Thyroid gland (tissue), 4 donors: ENCODE measurements around the gene USP37. TPM values are rescaled to one million over a fixed set of nuclear protein-coding genes. Genes with fewer than 3 reads are reported as not detected.
"Not testable (repeated sequence)": the region's sequence is repeated elsewhere in the genome, so short reads cannot be mapped to it uniquely, and the experiment has no call there.

Source experiments
- DNase-seq, 2 donors: peaks; one replicate each; pipeline ENCODE4 v3.0.0-alpha.2; 2019
- H3K27ac ChIP-seq, 3 donors: fragments of 200-600 bp; sonication (generic); 1 replicate in 2 of 3; 2 replicates in 1 of 3; pipeline ENCODE4 v1.5.1; 2016 to 2019; ENCODE audit warnings: mild to moderate bottlenecking in 1 of 3, moderate library complexity in 1 of 3
- H3K27me3 ChIP-seq: fragments of 200-600 bp; sonication (generic); one replicate; pipeline ENCODE4 v1.5.1; 2019
- H3K36me3 ChIP-seq, 2 donors: fragments of 200-600 bp; sonication (generic); one replicate each; pipeline ENCODE4 v1.5.1; 2016 to 2019
- H3K4me1 ChIP-seq, 2 donors: fragments of 200-600 bp; sonication (generic); one replicate each; pipeline ENCODE4 v1.5.1; 2017 to 2019
- H3K4me3 ChIP-seq, 3 donors: fragments of 200-600 bp; sonication (generic); replicated peaks in 1 of 3; 1 replicate in 2 of 3; 2 replicates in 1 of 3; pipeline ENCODE4 v1.5.1; 2016; ENCODE audit warnings: mild to moderate bottlenecking in 1 of 3
- H3K9me3 ChIP-seq: fragments of 200-600 bp; sonication (generic); one replicate; pipeline ENCODE4 v1.5.1; 2017
- POLR2A ChIP-seq, 2 donors: fragments of 450-650 bp; IDR thresholded peaks; one replicate each; pipeline ENCODE4 v1.6.1; 2017; ENCODE audit warnings: antibody characterized with exemption in 2 of 2, mild to moderate bottlenecking in 2 of 2, moderate library complexity in 1 of 2
- WGBS, 2 donors: methylation state at CpG; one replicate each; pipeline ENCODE4 v1.1.5; 2017; 5-methylcytosine and 5-hydroxymethylcytosine counted together
- intact Hi-C: fragments of 100-400 bp; cut with DNase I; formaldehyde crosslinking; loops from one replicate; pipeline ENCODE4 v1.15.1; 2023
- total RNA-seq, 4 donors: library from RNA; depleted of rRNA; stranded (reverse); fragments of >200 nt; gene quantifications; one replicate each; pipeline ENCODE4 v1.2.3, GENCODE V29; 2016
- TF ChIP-seq, protein P1 (sequence below), 6 experiments: fragments of 200-600 bp in 3 of 6; fragments of 450-650 bp in 3 of 6; sonication (generic) in 3 of 6; IDR thresholded peaks; one replicate each; pipeline ENCODE4 v1.5.1; 2016 to 2019; ENCODE audit warnings: antibody characterized with exemption in 6 of 6, mild to moderate bottlenecking in 2 of 6, inconsistent platforms in 1 of 6, moderate library complexity in 1 of 6

USP37 gene
- total RNA-seq, 4 donors from 2014 or later = 10.6 to 22.4 (median 15.8) TPM

DNA sequence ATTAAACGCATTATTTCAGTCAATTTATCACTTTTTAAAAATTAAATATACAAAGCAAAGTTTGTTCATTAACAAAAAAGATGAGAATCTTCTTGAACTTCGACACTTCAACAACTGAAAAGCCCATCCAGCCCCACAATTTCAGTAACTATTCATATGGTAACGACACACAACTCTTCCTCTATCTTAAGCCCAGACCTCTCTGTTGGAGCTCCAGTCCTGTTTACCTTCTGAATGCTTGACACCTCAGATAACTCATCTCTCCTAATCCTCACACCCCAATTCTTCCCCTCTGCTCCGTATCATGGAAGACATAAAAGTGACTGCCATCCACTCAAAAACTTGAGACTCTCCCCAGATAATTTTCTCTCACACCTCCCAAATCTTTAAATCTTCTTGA is 12.6 kb downstream of the USP37 start:
- Histone ChIP-seq H3K4me1 (peaks cover 4 to 12% of the 10 kb centered on the region in 2 donors), H3K9me3 (no peaks in the 10 kb centered on the region), H3K27me3 (no peaks in the 10 kb centered on the region), H3K4me3 (no peak overlapping the region), H3K36me3 (peaks cover 24 to 25% of the 10 kb centered on the region in 2 donors), H3K27ac (no peak overlapping the region)
- DNase-seq = no peak
- TF ChIP-seq, protein P1, sequence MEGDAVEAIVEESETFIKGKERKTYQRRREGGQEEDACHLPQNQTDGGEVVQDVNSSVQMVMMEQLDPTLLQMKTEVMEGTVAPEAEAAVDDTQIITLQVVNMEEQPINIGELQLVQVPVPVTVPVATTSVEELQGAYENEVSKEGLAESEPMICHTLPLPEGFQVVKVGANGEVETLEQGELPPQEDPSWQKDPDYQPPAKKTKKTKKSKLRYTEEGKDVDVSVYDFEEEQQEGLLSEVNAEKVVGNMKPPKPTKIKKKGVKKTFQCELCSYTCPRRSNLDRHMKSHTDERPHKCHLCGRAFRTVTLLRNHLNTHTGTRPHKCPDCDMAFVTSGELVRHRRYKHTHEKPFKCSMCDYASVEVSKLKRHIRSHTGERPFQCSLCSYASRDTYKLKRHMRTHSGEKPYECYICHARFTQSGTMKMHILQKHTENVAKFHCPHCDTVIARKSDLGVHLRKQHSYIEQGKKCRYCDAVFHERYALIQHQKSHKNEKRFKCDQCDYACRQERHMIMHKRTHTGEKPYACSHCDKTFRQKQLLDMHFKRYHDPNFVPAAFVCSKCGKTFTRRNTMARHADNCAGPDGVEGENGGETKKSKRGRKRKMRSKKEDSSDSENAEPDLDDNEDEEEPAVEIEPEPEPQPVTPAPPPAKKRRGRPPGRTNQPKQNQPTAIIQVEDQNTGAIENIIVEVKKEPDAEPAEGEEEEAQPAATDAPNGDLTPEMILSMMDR (IDR thresholded peaks at IDR 0.05) = no peak
- TF ChIP-seq POLR2A (IDR thresholded peaks at IDR 0.05) = no peak
- intact Hi-C loops = no loop called here
- 87 to 90% methylated on average over 4 of the region's 4 CpGs for WGBS, 2 donors

DNA sequence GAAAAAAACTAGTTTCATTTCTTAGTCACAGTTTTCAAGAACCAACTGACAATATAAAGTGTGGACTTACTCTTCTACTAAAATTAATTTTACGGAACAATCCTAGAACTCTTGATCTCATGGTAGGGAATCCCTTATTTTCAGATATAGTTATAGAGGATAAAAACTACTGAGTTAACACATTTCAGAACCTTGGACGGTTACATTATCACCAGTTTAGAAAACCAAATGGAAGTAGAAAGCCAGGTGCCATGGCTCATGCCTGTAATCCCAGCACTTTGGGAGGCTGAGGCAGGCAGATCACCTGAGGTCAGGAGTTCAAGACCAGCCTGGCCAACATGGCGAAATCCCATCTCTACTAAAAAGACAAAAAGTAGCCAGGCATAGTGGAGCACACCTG is 13.9 kb downstream of the USP37 start:
- H3K27me3 ChIP-seq, intact Hi-C loops, H3K9me3 ChIP-seq, H3K4me3 ChIP-seq, H3K27ac ChIP-seq, DNase-seq: not testable (repeated sequence)
- peaks cover 4 to 11% of the 10 kb centered on the region in 2 donors for H3K4me1 ChIP-seq
- H3K36me3 ChIP-seq = peaks cover 29 to 30% of the 10 kb centered on the region in 2 donors
- 94 to 98% methylated on average over 3 of the region's 3 CpGs for WGBS, 2 donors

DNA sequence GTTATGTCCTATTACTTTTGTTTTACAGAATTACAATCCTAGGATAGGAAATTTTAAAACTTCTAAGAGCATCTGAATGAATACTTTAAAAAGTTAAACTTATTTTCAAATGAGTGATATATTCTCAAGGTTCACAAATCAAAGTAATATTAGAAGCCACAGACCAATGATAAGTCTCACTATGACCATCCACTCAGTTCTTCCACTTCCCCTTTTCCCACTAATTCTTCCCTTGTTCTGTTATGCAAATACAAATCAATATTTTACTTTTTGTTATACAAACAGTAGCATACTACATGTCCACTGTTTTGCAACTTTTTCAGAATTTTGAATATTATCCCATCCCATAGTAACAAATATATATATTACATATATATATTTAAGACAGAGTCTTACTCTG is 20.2 kb downstream of the USP37 start:
- H3K36me3 ChIP-seq = peaks cover 46 to 48% of the 10 kb centered on the region in 2 donors

DNA sequence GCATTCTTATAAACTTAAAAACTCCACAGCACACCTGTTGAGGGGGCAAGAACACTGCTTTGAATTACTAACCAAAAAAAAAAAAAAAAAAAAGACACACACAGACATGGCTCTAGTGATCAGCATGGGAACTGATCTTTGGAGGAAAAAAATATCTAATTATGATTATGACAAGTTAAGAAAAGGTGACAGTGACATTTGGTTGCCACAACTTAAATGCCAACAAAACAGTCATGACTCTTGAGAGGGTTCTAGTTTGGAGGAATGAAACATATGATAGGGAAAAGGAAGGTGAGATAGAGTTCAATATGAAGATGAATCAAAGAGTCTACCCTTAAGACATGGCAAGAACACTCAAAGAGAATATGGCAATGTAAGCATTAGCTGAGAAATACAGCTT is 20.6 kb downstream of the USP37 start:
- H3K36me3 ChIP-seq = peaks cover 43 to 50% of the 10 kb centered on the region in 2 donors
- intact Hi-C loops = no loop called here

More for the DNA sequence above, 20.2 kb downstream of the USP37 start:
- Histone ChIP-seq H3K9me3 (no peaks in the 10 kb centered on the region), H3K4me1 (no peaks in the 10 kb centered on the region), H3K27ac (no peak overlapping the region), H3K4me3 (no peak overlapping the region), H3K27me3 (no peaks in the 10 kb centered on the region)
- DNase-seq = no peak
- TF ChIP-seq, protein P1 (IDR thresholded peaks at IDR 0.05) = no peak
- TF ChIP-seq POLR2A (IDR thresholded peaks at IDR 0.05) = no peak
- intact Hi-C loops = no loop called here

DNA sequence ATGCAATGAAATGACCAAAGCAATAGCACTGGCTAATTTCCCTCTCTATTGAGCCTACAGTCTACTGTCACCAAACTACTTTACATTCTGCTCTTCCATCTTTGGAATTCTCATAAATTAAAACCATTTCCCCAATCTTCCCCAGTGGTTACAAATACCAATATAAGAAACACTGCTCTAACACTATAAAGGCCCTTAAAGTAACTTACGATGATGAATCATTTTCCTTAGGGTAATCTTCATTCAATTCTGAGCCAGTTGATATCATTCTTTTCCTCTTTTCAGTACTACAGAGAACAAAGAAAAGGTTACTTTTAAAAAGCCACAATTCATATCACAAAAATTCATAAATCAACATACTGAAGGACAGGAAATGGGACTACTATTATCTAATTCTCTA is 22.1 kb downstream of the USP37 start:
- 95 to 100% methylated on average over 1 of the region's 1 CpG for WGBS, 2 donors
- H3K36me3 ChIP-seq = peaks cover 46 to 48% of the 10 kb centered on the region in 2 donors
- H3K9me3 ChIP-seq = no peaks in the 10 kb centered on the region
- H3K4me3 ChIP-seq = no peak overlapping the region
- H3K4me1 ChIP-seq = no peaks in the 10 kb centered on the region
- H3K27ac ChIP-seq = no peak overlapping the region
- intact Hi-C loops = no loop called here
- DNase-seq = no peak
- no peak for TF ChIP-seq POLR2A (IDR thresholded peaks at IDR 0.05)
- TF ChIP-seq, protein P1 (IDR thresholded peaks at IDR 0.05) = no peak
- H3K27me3 ChIP-seq = no peaks in the 10 kb centered on the region

More for the DNA sequence above, 20.6 kb downstream of the USP37 start:
- Histone ChIP-seq H3K27ac (no peak overlapping the region), H3K4me3 (no peak overlapping the region), H3K9me3 (no peaks in the 10 kb centered on the region), H3K4me1 (no peaks in the 10 kb centered on the region), H3K27me3 (no peaks in the 10 kb centered on the region)
- TF ChIP-seq POLR2A (IDR thresholded peaks at IDR 0.05) = no peak
- TF ChIP-seq, protein P1 (IDR thresholded peaks at IDR 0.05) = no peak
- DNase-seq = no peak

DNA sequence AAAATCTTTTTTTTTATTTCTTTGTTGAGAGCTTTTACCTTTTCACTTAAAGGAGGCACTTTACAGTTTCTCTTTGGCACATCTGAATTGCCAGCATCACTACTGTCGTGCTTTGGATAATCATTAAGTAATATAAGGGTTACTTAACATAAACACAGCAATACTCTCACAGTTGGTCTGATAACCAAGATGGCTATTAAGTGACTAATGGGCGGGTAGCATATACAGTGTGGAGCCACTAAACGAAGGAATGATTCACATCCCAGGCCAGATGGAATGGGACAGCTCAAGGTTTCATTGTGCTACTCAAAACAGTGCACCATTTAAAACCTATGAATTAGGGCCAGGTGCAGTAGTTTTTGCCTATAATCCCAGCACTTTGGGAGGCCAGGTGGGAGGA is 28.1 kb downstream of the USP37 start:
- peaks cover 27 to 29% of the 10 kb centered on the region in 2 donors for H3K36me3 ChIP-seq
- intact Hi-C loops = no loop called here
- WGBS, 2 donors = 96 to 97% methylated on average over 3 of the region's 3 CpGs

More for the DNA sequence above, 28.1 kb downstream of the USP37 start:
- no peaks in the 10 kb centered on the region for H3K9me3 ChIP-seq
- no peak for TF ChIP-seq POLR2A (IDR thresholded peaks at IDR 0.05)
- TF ChIP-seq, protein P1 (IDR thresholded peaks at IDR 0.05) = no peak
- no peak overlapping the region for H3K27ac ChIP-seq
- H3K4me1 ChIP-seq = no peaks in the 10 kb centered on the region
- no peak overlapping the region for H3K4me3 ChIP-seq
- no peak for DNase-seq
- H3K27me3 ChIP-seq = no peaks in the 10 kb centered on the region
